ENCODE data around the gene TLR4. TPM values are rescaled to one million over a fixed set of nuclear protein-coding genes. Genes with fewer than 3 reads are reported as not detected.

Gene TLR4
- under 0.01 TPM in 2 replicates for total RNA-seq (2012; rRNA removed)
- not detected in 2 replicates for polyA plus RNA-seq (2012; rRNA removed)
- polyA plus RNA-seq (2012; cell fraction: cytosol; rRNA removed), result not detected in 2 replicates
- 0.02 TPM in 1 of 2 replicates, not detected in the other for polyA plus RNA-seq (2012; cell fraction: nucleus; rRNA removed; ENCODE audit: low replicate concordance)
- Bru-seq, nascent RNA, result not detected
- not detected for BruChase-seq, experiment 1, labeled RNA remaining after a 6-hour chase
- BruChase-seq, experiment 2, labeled RNA remaining after a 2-hour chase, result percentile 7 among the genes with signal in this experiment
- long read RNA-seq, result 0 reads

- no peak within 1 kb of the TSS for H2BK20ac ChIP-seq (ENCODE audit: low read depth, low read length)
- no peak within 1 kb of the TSS for H3K27ac ChIP-seq (ENCODE audit: insufficient read depth, low read length)
- in situ Hi-C loops (cut with MboI; ENCODE audit: low sequenced_read_pairs) (no loop called here), intact Hi-C loops (cut with micrococcal nuclease) (no loop called here), dilution Hi-C loops (cut with HindIII; ENCODE audit: low sequenced_read_pairs, unreplicated experiment) (no loop called here)
- no peak within 1 kb of the TSS for H2BK5ac ChIP-seq (ENCODE audit: low read depth, low read length, poor library complexity, severe bottlenecking)
- H3K27me3 ChIP-seq (ENCODE audit: control insufficient read depth, insufficient read depth, low read length), result no peaks in the 10 kb centered on the region
- TF ChIP-seq SMC3 (IDR thresholded peaks at IDR 0.05; ENCODE audit: low read depth, low read length), result no peak
- TF ChIP-seq CEBPB (IDR thresholded peaks at IDR 0.05; ENCODE audit: low read depth, low read length), result no peak
- no peak for TF ChIP-seq CHD1 (IDR thresholded peaks at IDR 0.05; ENCODE audit: low read depth, low read length)
- no peak for TF ChIP-seq RFX5 (IDR thresholded peaks at IDR 0.05; ENCODE audit: low read depth, low read length)
- no peak within 1 kb of the TSS for H3K56ac ChIP-seq (ENCODE audit: extremely low read depth, insufficient read depth, low read length)
- H2BK15ac ChIP-seq (ENCODE audit: low read depth, low read length), result no peak within 1 kb of the TSS
- no peak within 1 kb of the TSS for H3K9ac ChIP-seq (ENCODE audit: low read depth, low read length)
- no peaks in the 10 kb centered on the region for H3K4me1 ChIP-seq (ENCODE audit: control insufficient read depth, insufficient read depth, low read length)
- peaks cover 14% of the 10 kb centered on the region for H3K9me3 ChIP-seq (ENCODE audit: control insufficient read depth, insufficient read depth, low read length)
- no peak within 1 kb of the TSS for H4K5ac ChIP-seq (ENCODE audit: low read depth, low read length)
- H3K23ac ChIP-seq (ENCODE audit: low read depth, low read length), result no peak within 1 kb of the TSS
- BruUV-seq (replicated peaks), result no TSS peak
- H3K79me1 ChIP-seq (ENCODE audit: low read depth in 1 of 2, low read length in 2 of 2), result no peaks in the 10 kb centered on the region
- no peaks in the 10 kb centered on the region for H4K20me1 ChIP-seq (ENCODE audit: insufficient read depth, low read length)
- ATAC-seq (ENCODE audit: low read depth), result no peak
- no peak within 1 kb of the TSS for H3K14ac ChIP-seq (replicated peaks; ENCODE audit: low read depth, low read length)
- H3K36me3 ChIP-seq (ENCODE audit: control insufficient read depth, insufficient read depth, low read length), result no peaks in the 10 kb centered on the region
- CTCF ChIA-PET, result no interaction called here
- H4K8ac ChIP-seq (ENCODE audit: low read depth in 2 of 2, low read length in 2 of 2), result no peak within 1 kb of the TSS
- H3K9me1 ChIP-seq (ENCODE audit: insufficient read depth, low read length), result no peaks in the 10 kb centered on the region
- H3K4me3 ChIP-seq (ENCODE audit: insufficient read depth, low read depth, low read length), result no peak within 1 kb of the TSS
- H2AK5ac ChIP-seq (ENCODE audit: low read depth, low read length), result no peak within 1 kb of the TSS
- no peak within 1 kb of the TSS for H3K18ac ChIP-seq (ENCODE audit: low read depth, low read length)
- POLR2A ChIA-PET (ENCODE audit: unreplicated experiment), result no interaction called here
- H2BK120ac ChIP-seq (ENCODE audit: low read depth, low read length), result no peak within 1 kb of the TSS
- no peak within 1 kb of the TSS for H2AFZ ChIP-seq (replicated peaks; ENCODE audit: low read length, poor library complexity)
- no peak for DNase-seq
- no peak within 1 kb of the TSS for H4K91ac ChIP-seq (ENCODE audit: insufficient read depth, low read depth, low read length)
- no peak within 1 kb of the TSS for H3K4ac ChIP-seq (ENCODE audit: low read depth, low read length)
- WGBS, 2 experiments (ENCODE audit: extremely low coverage in 2 of 2, insufficient read length in 1 of 2), result 4% methylated on average over 5 of the region's 13 CpGs; no CpG with 5 or more reads in 1 of the 2 experiments
- H2AK9ac ChIP-seq (replicated peaks; ENCODE audit: low read depth, low read length, poor library complexity), result no peak within 1 kb of the TSS
- H3K4me2 ChIP-seq (ENCODE audit: low read depth, low read length), result no peak within 1 kb of the TSS
Measured at GRCh38 chr9:117704024-117704575, at the start of gene TLR4. Gene TLR4 (plus strand): TSS chr9:117704403. CDS start chr9:117704473, 70 bp downstream.
